Suppressor macrophage (primary cell): ENCODE data around the gene CNP.

Experiments used
- DNase-seq, 4 experiments: peaks; one replicate each; pipeline ENCODE4 v3.0.0-alpha.2; 2020 to 2022

The CNP gene

GRCh38 chr17:41942626-41943373 lies 23.8 kb upstream of the CNP start:
- DNase-seq, result no peak

- no peak for DNase-seq
These were observed 23.1 kb upstream of the CNP start for GRCh38 chr17:41943492-41943891.

- no peak for DNase-seq
These were observed 21.7 kb upstream of the CNP start for GRCh38 chr17:41944943-41945342.

- no peak for DNase-seq
These were observed 17.7 kb upstream of the CNP start for GRCh38 chr17:41948762-41949460.

- DNase-seq, result no peak
These were observed 10.1 kb upstream of the CNP start for GRCh38 chr17:41956522-41956921.

- no peak for DNase-seq
These were observed 9.3 kb upstream of the CNP start for GRCh38 chr17:41957031-41957868.

- DNase-seq, result no peak
These were observed 8.6 kb upstream of the CNP start for GRCh38 chr17:41957869-41958439.

GRCh38 chr17:41959030-41959335 lies 7.6 kb upstream of the CNP start:
- no peak for DNase-seq

- DNase-seq, result peak in 3 of 4 experiments; percentile 18 to 39 (median 36)
These were observed 7.1 kb upstream of the CNP start for GRCh38 chr17:41959336-41960095.

GRCh38 chr17:41962111-41962510 lies 4.5 kb upstream of the CNP start:
- DNase-seq, result no peak

GRCh38 chr17:41962768-41963434 lies 3.7 kb upstream of the CNP start:
- peak; percentile 73 to 84 (median 81) for DNase-seq

- peak; percentile 21 to 61 (median 44) for DNase-seq
These were observed 717 bp upstream of the CNP start for GRCh38 chr17:41965694-41966462.

GRCh38 chr17:41967141-41967920 lies 736 bp downstream of the CNP start:
- no peak for DNase-seq

GRCh38 chr17:41967921-41968578 lies 1.5 kb downstream of the CNP start:
- DNase-seq, result no peak

- DNase-seq, result no peak
These were observed 2.1 kb downstream of the CNP start for GRCh38 chr17:41968676-41969075.

GRCh38 chr17:41970901-41971331 lies 4.3 kb downstream of the CNP start:
- peak in 2 of 4 experiments; percentile 29 to 36 for DNase-seq

- DNase-seq, result no peak
These were observed 5.3 kb downstream of the CNP start for GRCh38 chr17:41971721-41972523.

- no peak for DNase-seq
These were observed 6.2 kb downstream of the CNP start for GRCh38 chr17:41972571-41973407.
